Activated naive CD4-positive, alpha-beta T cell treated with anti-CD3 and anti-CD28 coated beads, Interleukin-2, amount 50 U/mL, for 72 hours (primary cell): ENCODE results near the gene MMS19. TPM values are rescaled to one million over a fixed set of nuclear protein-coding genes. Genes with fewer than 3 reads are reported as not detected.
"Not testable (repeated sequence)": the region's sequence is repeated elsewhere in the genome, so short reads cannot be mapped to it uniquely, and the experiment has no call there.

Experiments used
- ATAC-seq, 2 donors: fragments of 150-1000 bp; cut with Tn5 transposase; 2 replicates each; pipeline ENCODE4 v1.10.0; 2021; ENCODE audit warnings: mild to moderate bottlenecking in 2 of 2, moderate library complexity in 2 of 2
- DNase-seq, 2 donors: peaks; one replicate each; pipeline ENCODE4 v3.0.0; 2021 to 2022; ENCODE audit warnings: low spot score in 2 of 2
- H3K27ac Mint-ChIP-seq, 2 donors: one replicate each; pipeline ENCODE4 v1.8.0; 2022; ENCODE audit warnings: mild to moderate bottlenecking in 2 of 2, mixed read lengths in 2 of 2
- H3K36me3 Mint-ChIP-seq, 2 donors: one replicate each; pipeline ENCODE4 v1.8.0; 2022; ENCODE audit warnings: mixed read lengths in 2 of 2
- H3K9me3 Mint-ChIP-seq, 2 donors: one replicate each; pipeline ENCODE4 v1.8.0; 2022; ENCODE audit warnings: mixed read lengths in 2 of 2
- total RNA-seq, 2 donors: library from RNA; stranded (reverse); gene quantifications; one replicate each; pipeline ENCODE4 v1.2.3, GENCODE V29; 2022

The MMS19 gene
- total RNA-seq, 2 donors from 2014 or later: 74.2 to 125 TPM

GRCh38 chr10:97485647-97486281 lies 12.5 kb downstream of the MMS19 start:
- Mint-ChIP-seq H3K9me3 (no peaks in the 10 kb centered on the region), H3K36me3 (no peaks in the 10 kb centered on the region), H3K27ac (peak overlapping the region in 1 of 2 donors; percentile 55)
- DNase-seq (no peak), ATAC-seq (no peak)

GRCh38 chr10:97483921-97484320 lies 14.3 kb downstream of the MMS19 start:
- Mint-ChIP-seq H3K27ac (no peak overlapping the region), H3K36me3 (peaks cover 6% of the 10 kb centered on the region in 2 donors)

GRCh38 chr10:97483506-97483905 lies 14.7 kb downstream of the MMS19 start:
- no peak for DNase-seq
- peaks cover 6% of the 10 kb centered on the region in 2 donors for H3K36me3 Mint-ChIP-seq
- no peak overlapping the region for H3K27ac Mint-ChIP-seq
- H3K9me3 Mint-ChIP-seq: no peaks in the 10 kb centered on the region
- ATAC-seq: no peak

More at GRCh38 chr10:97483921-97484320, 14.3 kb downstream of the MMS19 start:
- no peak for ATAC-seq
- H3K9me3 Mint-ChIP-seq: no peaks in the 10 kb centered on the region
- DNase-seq: no peak

- ATAC-seq (no peak), DNase-seq (no peak)
- no peak overlapping the region for H3K27ac Mint-ChIP-seq
- H3K36me3 Mint-ChIP-seq: peaks cover 6 to 8% of the 10 kb centered on the region in 2 donors
- H3K9me3 Mint-ChIP-seq: no peaks in the 10 kb centered on the region
Measured at GRCh38 chr10:97482381-97482780, 15.8 kb downstream of the MMS19 start.

GRCh38 chr10:97481071-97481470 lies 17.2 kb downstream of the MMS19 start:
- H3K27ac Mint-ChIP-seq: peak overlapping the region in 1 of 2 donors; percentile 11

DNA sequence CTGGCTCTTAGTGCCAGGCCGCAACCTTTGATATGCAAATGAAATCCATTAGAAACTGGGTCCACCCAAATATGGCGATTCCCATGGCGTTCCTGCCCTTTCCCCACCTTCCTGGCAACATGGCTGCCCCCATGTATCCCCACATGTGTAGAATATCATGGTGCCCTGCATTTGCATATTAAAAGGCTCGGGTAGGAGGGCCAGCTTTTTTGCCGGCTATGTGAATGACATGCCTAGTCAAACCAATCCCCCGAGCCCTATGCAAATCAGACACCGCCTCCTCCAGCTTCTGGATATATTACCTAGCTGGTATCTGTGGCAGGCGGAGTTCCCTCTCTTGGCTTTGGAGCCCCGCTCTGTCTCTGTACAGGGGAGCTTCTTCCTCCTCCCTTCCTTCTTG lies 18.3 kb downstream of the MMS19 start:
- Mint-ChIP-seq H3K9me3 (no peaks in the 10 kb centered on the region), H3K27ac (peak overlapping the region in 1 of 2 donors; percentile 86), H3K36me3 (peaks cover 6 to 29% of the 10 kb centered on the region in 2 donors)
- ATAC-seq (no peak), DNase-seq (no peak)

More at GRCh38 chr10:97481071-97481470, 17.2 kb downstream of the MMS19 start:
- Mint-ChIP-seq H3K9me3 (no peaks in the 10 kb centered on the region), H3K36me3 (peaks cover 6 to 19% of the 10 kb centered on the region in 2 donors)
- no peak for ATAC-seq
- no peak for DNase-seq

DNA sequence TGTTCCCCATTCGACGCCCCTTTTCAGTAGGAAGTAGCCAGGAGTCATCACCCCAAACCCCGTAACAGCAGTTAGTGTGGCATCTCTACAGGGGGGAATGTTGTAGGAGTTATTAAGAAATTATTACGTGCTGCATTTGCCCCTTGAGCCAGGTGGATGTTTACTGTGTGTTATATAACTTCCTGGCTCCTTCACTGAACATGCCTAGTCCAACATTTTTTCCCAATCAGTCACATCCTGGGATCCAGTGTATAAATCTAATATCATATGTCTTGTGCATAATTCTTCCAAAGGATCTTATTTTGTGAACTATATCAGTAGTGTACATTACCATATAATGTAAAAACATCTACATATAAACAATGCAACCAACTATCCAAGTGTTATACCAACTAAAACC lies 18.8 kb downstream of the MMS19 start:
- not testable (repeated sequence) for H3K9me3 Mint-ChIP-seq, DNase-seq, ATAC-seq
- peak overlapping the region in 1 of 2 donors; percentile 36 for H3K27ac Mint-ChIP-seq
- H3K36me3 Mint-ChIP-seq: peaks cover 6 to 32% of the 10 kb centered on the region in 2 donors

GRCh38 chr10:97475936-97476594 lies 22.2 kb downstream of the MMS19 start:
- no peak for DNase-seq
- Mint-ChIP-seq H3K27ac (peak overlapping the region in 1 of 2 donors; percentile 52), H3K9me3 (no peaks in the 10 kb centered on the region), H3K36me3 (peaks cover 10 to 41% of the 10 kb centered on the region in 2 donors)
- no peak for ATAC-seq

DNA sequence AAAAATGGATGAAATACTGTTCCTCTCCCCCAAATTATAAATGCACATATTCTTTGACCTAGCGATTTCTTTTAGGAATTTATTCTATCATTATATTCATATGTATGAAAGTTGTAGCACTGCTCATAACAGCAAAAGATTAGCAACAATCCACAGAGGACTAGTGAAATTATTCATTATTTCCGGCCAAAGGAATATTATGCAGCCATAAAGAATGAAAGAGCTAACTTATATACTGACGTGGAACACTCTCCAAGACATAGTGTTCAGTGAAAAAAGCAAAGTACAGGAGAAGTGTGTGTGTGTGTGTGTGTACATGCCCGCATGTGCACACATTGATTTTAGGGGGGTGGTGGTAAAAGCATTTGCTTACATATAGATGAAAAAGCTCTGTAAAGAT lies 23.3 kb downstream of the MMS19 start:
- Mint-ChIP-seq H3K27ac (no peak overlapping the region), H3K36me3 (peaks cover 4 to 35% of the 10 kb centered on the region in 2 donors), H3K9me3 (no peaks in the 10 kb centered on the region)
- ATAC-seq: no peak
- no peak for DNase-seq

DNA sequence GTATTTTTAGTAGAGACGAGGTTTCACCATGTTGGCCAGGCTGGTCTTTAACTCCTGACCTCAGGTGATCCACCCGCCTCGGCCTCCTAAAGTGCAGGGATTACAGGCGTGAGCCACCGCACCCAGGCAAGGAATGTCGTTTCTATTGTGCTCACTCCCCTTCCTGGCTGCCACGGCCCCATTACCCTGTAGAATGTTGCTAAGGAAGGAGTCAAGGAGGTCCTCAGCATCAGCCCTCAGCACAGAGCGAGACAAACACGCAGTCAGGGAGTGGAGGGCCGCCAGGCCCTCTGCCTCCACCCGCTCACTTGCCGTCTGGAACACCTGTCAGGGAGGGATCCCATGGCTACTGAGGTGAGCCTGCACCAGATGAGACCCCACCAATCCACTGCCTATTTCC lies 29.4 kb downstream of the MMS19 start:
- peak overlapping the region; percentile 60 to 81 for H3K27ac Mint-ChIP-seq
- not testable (repeated sequence) for ATAC-seq, DNase-seq, H3K9me3 Mint-ChIP-seq, H3K36me3 Mint-ChIP-seq

- H3K9me3 Mint-ChIP-seq: no peaks in the 10 kb centered on the region
- H3K36me3 Mint-ChIP-seq: peaks cover 4 to 9% of the 10 kb centered on the region in 2 donors
- ATAC-seq (no peak), DNase-seq (no peak)
- peak overlapping the region; percentile 29 to 60 for H3K27ac Mint-ChIP-seq
Measured at GRCh38 chr10:97468162-97468561, 30.1 kb downstream of the MMS19 start.

- Mint-ChIP-seq H3K27ac (peak overlapping the region; percentile 47 to 60), H3K36me3 (peaks cover 4 to 14% of the 10 kb centered on the region in 2 donors), H3K9me3 (no peaks in the 10 kb centered on the region)
- ATAC-seq: no peak
- no peak for DNase-seq
Measured at GRCh38 chr10:97466755-97467154, 31.5 kb downstream of the MMS19 start.

DNA sequence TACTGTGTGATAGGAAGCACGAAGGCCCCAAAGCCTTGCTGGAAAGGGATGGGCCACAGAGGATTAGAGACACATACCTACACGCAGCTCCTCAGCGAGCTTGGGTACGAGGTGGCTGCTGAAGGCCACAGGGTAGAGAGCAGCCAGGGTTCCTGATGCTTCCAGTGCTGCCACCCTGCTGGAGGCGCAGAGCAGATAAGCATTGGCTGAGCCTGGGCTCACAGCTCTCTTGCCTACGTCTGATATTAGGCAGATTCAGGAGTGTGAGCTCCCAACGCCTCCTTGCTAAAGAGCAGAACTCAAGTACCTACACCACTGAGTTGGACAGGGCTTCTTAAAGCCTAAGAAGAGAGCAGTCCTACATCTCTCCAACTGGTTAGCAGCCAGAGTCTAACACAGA lies 32.2 kb downstream of the MMS19 start:
- DNase-seq (no peak), ATAC-seq (no peak)
- H3K36me3 Mint-ChIP-seq: peaks cover 4 to 14% of the 10 kb centered on the region in 2 donors

GRCh38 chr10:97464226-97464625 lies 34.0 kb downstream of the MMS19 start:
- DNase-seq (no peak), ATAC-seq (peak in 1 of 2 donors; percentile 10)
- peak overlapping the region in 1 of 2 donors; percentile 25 for H3K27ac Mint-ChIP-seq
- H3K36me3 Mint-ChIP-seq: peaks cover 16 to 27% of the 10 kb centered on the region in 2 donors
- no peaks in the 10 kb centered on the region for H3K9me3 Mint-ChIP-seq

More for the DNA sequence above, 32.2 kb downstream of the MMS19 start:
- peak overlapping the region in 1 of 2 donors; percentile 35 for H3K27ac Mint-ChIP-seq
- H3K9me3 Mint-ChIP-seq: no peaks in the 10 kb centered on the region

DNA sequence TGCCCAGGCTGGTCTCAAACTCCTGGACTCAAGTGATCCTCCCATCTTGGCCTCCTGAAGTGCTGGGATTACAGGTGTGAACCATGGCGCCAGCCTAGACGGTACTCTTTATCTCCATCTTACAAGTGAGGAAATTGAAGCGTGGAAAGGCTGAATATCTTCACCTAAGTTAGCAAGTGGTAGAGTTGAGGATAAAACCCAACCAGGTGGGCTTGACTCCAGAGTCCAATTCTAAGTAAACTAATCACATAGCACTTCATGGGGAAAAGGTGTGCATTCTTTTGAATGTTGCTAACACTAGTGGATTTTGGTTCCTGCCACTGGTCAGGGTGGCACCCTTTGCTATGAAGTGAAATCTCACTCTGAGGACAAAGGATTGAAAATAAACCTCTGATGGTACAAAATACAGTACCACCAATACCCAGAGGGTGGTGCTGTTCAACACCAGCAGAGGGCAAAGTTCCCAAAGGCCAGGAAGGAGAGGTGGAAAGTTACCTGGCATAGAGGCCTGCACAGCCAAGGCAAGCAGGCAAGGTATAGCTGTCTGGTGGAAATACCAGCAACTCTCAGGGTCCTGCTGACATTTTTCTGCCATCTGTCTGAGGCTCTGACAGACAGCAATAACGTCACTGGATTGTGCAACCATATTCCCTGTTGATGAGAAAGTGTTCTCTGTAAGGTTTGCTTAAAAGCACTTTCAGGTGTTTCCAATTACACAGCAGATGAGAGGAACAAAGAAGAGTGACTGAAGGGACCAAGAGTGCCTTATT lies 34.7 kb downstream of the MMS19 start:
- DNase-seq: peak in 1 of 2 donors; percentile 43
- no peaks in the 10 kb centered on the region for H3K9me3 Mint-ChIP-seq
- peak overlapping the region; percentile 41 to 65 for H3K27ac Mint-ChIP-seq
- peaks cover 17 to 34% of the 10 kb centered on the region in 2 donors for H3K36me3 Mint-ChIP-seq
- peak; percentile 65 for ATAC-seq

- DNase-seq: no peak
- ATAC-seq: no peak
- Mint-ChIP-seq H3K27ac (peak overlapping the region in 1 of 2 donors; percentile 28), H3K9me3 (no peaks in the 10 kb centered on the region), H3K36me3 (peaks cover 17 to 42% of the 10 kb centered on the region in 2 donors)
Measured at GRCh38 chr10:97462309-97462708, 35.9 kb downstream of the MMS19 start.

DNA sequence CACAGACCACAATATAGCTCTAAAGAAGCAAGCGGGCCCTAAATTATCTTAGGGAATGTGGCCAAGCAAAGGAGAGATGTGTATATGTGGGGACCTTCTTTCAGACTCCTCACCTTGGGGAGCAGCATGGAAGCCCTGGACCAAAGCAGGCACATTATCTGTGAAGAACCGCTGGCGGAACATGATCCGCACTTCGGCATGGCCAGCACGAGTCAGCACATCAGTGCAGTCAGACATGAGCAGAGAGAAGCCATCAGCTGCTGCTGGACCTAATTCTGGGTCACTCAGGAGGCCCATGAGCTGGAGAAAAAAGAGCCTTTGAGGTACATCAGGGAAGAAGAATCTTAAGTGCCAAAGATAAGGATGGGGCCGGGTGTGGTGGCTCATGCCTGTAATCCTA lies 38.3 kb downstream of the MMS19 start:
- DNase-seq (no peak), ATAC-seq (no peak)
- Mint-ChIP-seq H3K36me3 (peaks cover 17 to 48% of the 10 kb centered on the region in 2 donors), H3K27ac (peak overlapping the region; percentile 65 to 84), H3K9me3 (no peaks in the 10 kb centered on the region)
